SK-N-SH (cell line): ENCODE data around the gene TPD52L1. TPM values are rescaled to one million over a fixed set of nuclear protein-coding genes. Genes with fewer than 3 reads are reported as not detected.

Experiments
- CTCF ChIA-PET: fragments of 300-600, 350-600 bp; formaldehyde crosslinking; extraction: SDS; loops from one replicate; lab custom pipeline; 2021; lab: Yijun Ruan, JAX
- POLR2A ChIA-PET: fragments of 350-600 bp; sonication (Branson Sonifier 250); formaldehyde crosslinking; extraction: SDS; loops from one replicate; lab custom pipeline; 2020; ENCODE audit warnings: antibody characterized with exemption, inconsistent platforms; lab: Yijun Ruan, JAX
- DNase-seq: peaks from one replicate; pipeline ENCODE4 v3.0.0; 2012
- H2AFZ ChIP-seq: fragments of 200-600 bp; sonication (generic); 2 replicates; pipeline ENCODE4 v1.8.1; 2016; ENCODE audit warnings: antibody characterized with exemption, mild to moderate bottlenecking, low read depth
- H3F3A ChIP-seq: fragments of 200-600 bp; sonication (generic); replicated peaks from 2 replicates; pipeline ENCODE3; 2016; ENCODE audit warnings: antibody characterized with exemption, mild to moderate bottlenecking; ENCODE audit not compliant: insufficient read depth
- H3K27ac ChIP-seq, 2 experiments: fragments of 200-500 bp in 1 of 2; fragments of 200-600 bp in 1 of 2; sonication (Bioruptor generic) in 1 of 2; sonication (generic), shearing (Covaris generic) in 1 of 2; 2 replicates each; pipeline versions ENCODE4 v1.5.1 to v1.6.1; 2014 to 2016; ENCODE audit warnings: low read depth in 2 of 2, inconsistent platforms in 1 of 2, low read length in 1 of 2, mild to moderate bottlenecking in 1 of 2, mixed read lengths in 1 of 2
- H3K27me3 ChIP-seq: fragments of 200-600 bp; sonication (generic), shearing (Covaris generic); 2 replicates; pipeline ENCODE4 v1.6.1; 2016; ENCODE audit warnings: mixed run types; ENCODE audit not compliant: insufficient read depth
- H3K36me3 ChIP-seq, 2 experiments: fragments of 200-500 bp in 1 of 2; fragments of 200-600 bp in 1 of 2; sonication (Bioruptor generic) in 1 of 2; sonication (generic) in 1 of 2; replicated peaks in 1 of 2; 2 replicates each; pipeline versions ENCODE3 to v1.5.1; 2014 to 2016; ENCODE audit warnings: low read length in 1 of 2, mild to moderate bottlenecking in 1 of 2; ENCODE audit not compliant: insufficient read depth in 2 of 2, control insufficient read depth in 1 of 2
- H3K4me1 ChIP-seq, 2 experiments: fragments of 200-500 bp in 1 of 2; fragments of 200-600 bp in 1 of 2; sonication (Bioruptor generic) in 1 of 2; sonication (generic), shearing (Covaris generic) in 1 of 2; 2 replicates each; pipeline versions ENCODE4 v1.5.1 to v1.6.1; 2014 to 2016; ENCODE audit warnings: low read depth in 1 of 2, low read length in 1 of 2, mixed run types in 1 of 2; ENCODE audit not compliant: insufficient read depth in 2 of 2, control insufficient read depth in 1 of 2
- H3K4me2 ChIP-seq: fragments of 200-600 bp; sonication (generic), shearing (Covaris generic); 2 replicates; pipeline ENCODE4 v1.6.1; 2017; ENCODE audit warnings: mixed run types
- H3K4me3 ChIP-seq, 2 experiments: fragments of 200-500 bp in 1 of 2; fragments of 200-600 bp in 1 of 2; sonication (Bioruptor generic) in 1 of 2; sonication (generic), shearing (Covaris generic) in 1 of 2; 2 replicates each; pipeline versions ENCODE4 v1.5.1 to v1.8.1; 2014 to 2016; ENCODE audit warnings: low read depth in 2 of 2, inconsistent platforms in 1 of 2, low read length in 1 of 2, mild to moderate bottlenecking in 1 of 2, mixed read lengths in 1 of 2, moderate library complexity in 1 of 2
- H3K79me2 ChIP-seq: fragments of 200-600 bp; sonication (generic); 2 replicates; pipeline ENCODE4 v1.8.1; 2017; ENCODE audit warnings: mild to moderate bottlenecking; ENCODE audit not compliant: insufficient read depth
- H3K9ac ChIP-seq: fragments of 200-600 bp; sonication (generic); 2 replicates; pipeline ENCODE4 v1.6.1; 2017; ENCODE audit warnings: mixed run types
- H3K9me2 ChIP-seq: fragments of 200-600 bp; sonication (generic); 2 replicates; pipeline ENCODE4 v1.6.1; 2017; ENCODE audit warnings: mixed run types
- H3K9me3 ChIP-seq: fragments of 200-600 bp; sonication (generic); 2 replicates; pipeline ENCODE4 v1.6.1; 2017; ENCODE audit warnings: mixed run types, mild to moderate bottlenecking, moderate library complexity
- H4K20me1 ChIP-seq: fragments of 200-600 bp; sonication (generic); 2 replicates; pipeline ENCODE4 v1.6.1; 2017; ENCODE audit warnings: mild to moderate bottlenecking, mixed run types; ENCODE audit not compliant: insufficient read depth
- ELF1 ChIP-seq: IDR thresholded peaks from 2 replicates; pipeline ENCODE4 v1.4.0; 2012
- EP300 ChIP-seq, 2 experiments: IDR thresholded peaks; 2 replicates each; pipeline versions ENCODE4 v1.4.0 to v1.6.1; 2012; ENCODE audit warnings: borderline replicate concordance in 1 of 2, low read depth in 1 of 2, low read length in 1 of 2
- FOXM1 ChIP-seq: IDR thresholded peaks from 2 replicates; pipeline ENCODE4 v1.4.0; 2012; ENCODE audit warnings: low read depth, mild to moderate bottlenecking
- GABPA ChIP-seq: IDR thresholded peaks from 2 replicates; pipeline ENCODE4 v1.4.0; 2012; ENCODE audit warnings: low read depth, mild to moderate bottlenecking
- JUND ChIP-seq: IDR thresholded peaks from 2 replicates; pipeline ENCODE4 v1.4.0; 2012
- MEF2A ChIP-seq: IDR thresholded peaks from 2 replicates; pipeline ENCODE4 v1.4.0; 2012; ENCODE audit warnings: low read depth, borderline replicate concordance
- RAD21 ChIP-seq: IDR thresholded peaks from 2 replicates; pipeline ENCODE4 v1.6.1; 2012; ENCODE audit warnings: mild to moderate bottlenecking, low read length
- RFX5 ChIP-seq: IDR thresholded peaks from 2 replicates; pipeline ENCODE4 v1.6.1; 2012; ENCODE audit warnings: mild to moderate bottlenecking, improper control_type of control experiment, low read length
- RXRA ChIP-seq: IDR thresholded peaks from 2 replicates; pipeline ENCODE4 v1.4.0; 2012; ENCODE audit warnings: low read depth, mild to moderate bottlenecking, borderline replicate concordance
- SIN3A ChIP-seq: IDR thresholded peaks from 2 replicates; pipeline ENCODE4 v1.6.1; 2012; ENCODE audit warnings: low read depth, mild to moderate bottlenecking, low read length, moderate library complexity, borderline replicate concordance
- TEAD4 ChIP-seq: IDR thresholded peaks from 2 replicates; pipeline ENCODE4 v1.4.0; 2012; ENCODE audit warnings: mild to moderate bottlenecking, borderline replicate concordance; ENCODE audit not compliant: insufficient read depth
- YY1 ChIP-seq: IDR thresholded peaks from 2 replicates; pipeline ENCODE4 v1.4.0; 2012; ENCODE audit warnings: low read depth, mild to moderate bottlenecking
- ZBTB33 ChIP-seq: IDR thresholded peaks from 2 replicates; pipeline ENCODE4 v1.4.0; 2012; ENCODE audit warnings: low read depth, borderline replicate concordance
- WGBS: methylation state at CpG from one replicate; pipeline ENCODE4 v1.1.6; 2017; ENCODE audit warnings: low lambda C conversion rate; 5-methylcytosine and 5-hydroxymethylcytosine counted together
- polyA plus RNA-seq, 3 experiments: library from polyadenylated mRNA; depleted of rRNA; stranded (reverse); fragments of >200 nt; gene quantifications; 2 replicates each; pipeline ENCODE4 v1.2.3, GENCODE V29; 2012
- TF ChIP-seq, protein P1 (sequence below): fragments of 200-600 bp; sonication (generic); IDR thresholded peaks from 2 replicates; pipeline ENCODE4 v1.6.1; 2017; ENCODE audit warnings: antibody characterized with exemption, mild to moderate bottlenecking, moderate library complexity
- TF ChIP-seq, protein P2 (sequence below): IDR thresholded peaks from 2 replicates; pipeline ENCODE4; 2012
- TF ChIP-seq, protein P3 (sequence below): IDR thresholded peaks from 2 replicates; pipeline ENCODE4 v1.6.1; 2012; ENCODE audit warnings: mild to moderate bottlenecking, low read depth, low read length, moderate library complexity
- TF ChIP-seq, protein P4 (sequence below): fragments of 150-350 bp; IDR thresholded peaks from 2 replicates; pipeline ENCODE4 v1.6.1; 2017; ENCODE audit warnings: antibody characterized with exemption, low read length, low read depth, borderline replicate concordance
- TF ChIP-seq, protein P5 (sequence below): IDR thresholded peaks from 2 replicates; pipeline ENCODE4 v1.4.0; 2012; ENCODE audit warnings: low read depth

The TPD52L1 gene
- polyA plus RNA-seq, 1 of the 3 experiments (the other 2 are of a cell fraction) = 0.13 TPM

DNA sequence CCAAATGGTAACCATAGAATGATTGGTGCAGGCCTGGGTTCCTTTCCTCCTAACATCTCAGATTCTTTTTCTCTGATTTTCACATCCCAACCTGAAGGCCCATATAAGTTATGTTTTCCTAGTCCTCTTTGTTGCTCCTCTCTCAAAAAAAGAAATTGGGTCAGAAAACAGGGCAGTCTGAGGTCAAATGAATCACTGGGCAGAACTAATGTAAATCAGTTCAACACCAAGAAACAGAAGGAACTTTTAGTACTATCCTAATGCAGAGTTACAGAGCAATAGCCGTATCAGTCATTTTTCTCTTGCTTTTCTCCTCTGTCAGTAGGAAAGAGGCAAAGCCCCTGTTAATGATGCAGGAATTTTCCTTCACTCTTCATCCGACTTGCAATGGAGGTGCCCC, 11.0 kb upstream of the TPD52L1 start:
- H3K4me3 ChIP-seq = no peak overlapping the region
- POLR2A ChIA-PET = no interaction called here
- WGBS = 17% methylated on average over 2 of the region's 2 CpGs
- no peak for DNase-seq
- H3K36me3 ChIP-seq = no peaks in the 10 kb centered on the region
- no peak overlapping the region for H3K4me2 ChIP-seq
- no peak overlapping the region for H2AFZ ChIP-seq
- H3K9me3 ChIP-seq = no peaks in the 10 kb centered on the region
- H3K9me2 ChIP-seq = no peaks in the 10 kb centered on the region
- no peaks in the 10 kb centered on the region for H4K20me1 ChIP-seq
- H3K4me1 ChIP-seq = no peaks in the 10 kb centered on the region
- TF ChIP-seq FOXM1 = no peak
- TF ChIP-seq RFX5 = no peak
- TF ChIP-seq, protein P1, sequence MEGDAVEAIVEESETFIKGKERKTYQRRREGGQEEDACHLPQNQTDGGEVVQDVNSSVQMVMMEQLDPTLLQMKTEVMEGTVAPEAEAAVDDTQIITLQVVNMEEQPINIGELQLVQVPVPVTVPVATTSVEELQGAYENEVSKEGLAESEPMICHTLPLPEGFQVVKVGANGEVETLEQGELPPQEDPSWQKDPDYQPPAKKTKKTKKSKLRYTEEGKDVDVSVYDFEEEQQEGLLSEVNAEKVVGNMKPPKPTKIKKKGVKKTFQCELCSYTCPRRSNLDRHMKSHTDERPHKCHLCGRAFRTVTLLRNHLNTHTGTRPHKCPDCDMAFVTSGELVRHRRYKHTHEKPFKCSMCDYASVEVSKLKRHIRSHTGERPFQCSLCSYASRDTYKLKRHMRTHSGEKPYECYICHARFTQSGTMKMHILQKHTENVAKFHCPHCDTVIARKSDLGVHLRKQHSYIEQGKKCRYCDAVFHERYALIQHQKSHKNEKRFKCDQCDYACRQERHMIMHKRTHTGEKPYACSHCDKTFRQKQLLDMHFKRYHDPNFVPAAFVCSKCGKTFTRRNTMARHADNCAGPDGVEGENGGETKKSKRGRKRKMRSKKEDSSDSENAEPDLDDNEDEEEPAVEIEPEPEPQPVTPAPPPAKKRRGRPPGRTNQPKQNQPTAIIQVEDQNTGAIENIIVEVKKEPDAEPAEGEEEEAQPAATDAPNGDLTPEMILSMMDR = no peak
- TF ChIP-seq, protein P2, sequence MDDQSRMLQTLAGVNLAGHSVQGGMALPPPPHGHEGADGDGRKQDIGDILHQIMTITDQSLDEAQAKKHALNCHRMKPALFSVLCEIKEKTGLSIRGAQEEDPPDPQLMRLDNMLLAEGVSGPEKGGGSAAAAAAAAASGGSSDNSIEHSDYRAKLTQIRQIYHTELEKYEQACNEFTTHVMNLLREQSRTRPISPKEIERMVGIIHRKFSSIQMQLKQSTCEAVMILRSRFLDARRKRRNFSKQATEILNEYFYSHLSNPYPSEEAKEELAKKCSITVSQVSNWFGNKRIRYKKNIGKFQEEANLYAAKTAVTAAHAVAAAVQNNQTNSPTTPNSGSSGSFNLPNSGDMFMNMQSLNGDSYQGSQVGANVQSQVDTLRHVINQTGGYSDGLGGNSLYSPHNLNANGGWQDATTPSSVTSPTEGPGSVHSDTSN = no peak
- TF ChIP-seq, protein P3, sequence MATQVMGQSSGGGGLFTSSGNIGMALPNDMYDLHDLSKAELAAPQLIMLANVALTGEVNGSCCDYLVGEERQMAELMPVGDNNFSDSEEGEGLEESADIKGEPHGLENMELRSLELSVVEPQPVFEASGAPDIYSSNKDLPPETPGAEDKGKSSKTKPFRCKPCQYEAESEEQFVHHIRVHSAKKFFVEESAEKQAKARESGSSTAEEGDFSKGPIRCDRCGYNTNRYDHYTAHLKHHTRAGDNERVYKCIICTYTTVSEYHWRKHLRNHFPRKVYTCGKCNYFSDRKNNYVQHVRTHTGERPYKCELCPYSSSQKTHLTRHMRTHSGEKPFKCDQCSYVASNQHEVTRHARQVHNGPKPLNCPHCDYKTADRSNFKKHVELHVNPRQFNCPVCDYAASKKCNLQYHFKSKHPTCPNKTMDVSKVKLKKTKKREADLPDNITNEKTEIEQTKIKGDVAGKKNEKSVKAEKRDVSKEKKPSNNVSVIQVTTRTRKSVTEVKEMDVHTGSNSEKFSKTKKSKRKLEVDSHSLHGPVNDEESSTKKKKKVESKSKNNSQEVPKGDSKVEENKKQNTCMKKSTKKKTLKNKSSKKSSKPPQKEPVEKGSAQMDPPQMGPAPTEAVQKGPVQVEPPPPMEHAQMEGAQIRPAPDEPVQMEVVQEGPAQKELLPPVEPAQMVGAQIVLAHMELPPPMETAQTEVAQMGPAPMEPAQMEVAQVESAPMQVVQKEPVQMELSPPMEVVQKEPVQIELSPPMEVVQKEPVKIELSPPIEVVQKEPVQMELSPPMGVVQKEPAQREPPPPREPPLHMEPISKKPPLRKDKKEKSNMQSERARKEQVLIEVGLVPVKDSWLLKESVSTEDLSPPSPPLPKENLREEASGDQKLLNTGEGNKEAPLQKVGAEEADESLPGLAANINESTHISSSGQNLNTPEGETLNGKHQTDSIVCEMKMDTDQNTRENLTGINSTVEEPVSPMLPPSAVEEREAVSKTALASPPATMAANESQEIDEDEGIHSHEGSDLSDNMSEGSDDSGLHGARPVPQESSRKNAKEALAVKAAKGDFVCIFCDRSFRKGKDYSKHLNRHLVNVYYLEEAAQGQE = no peak
- TF ChIP-seq EP300 (IDR thresholded peaks at IDR 0.05; ENCODE audit: borderline replicate concordance in 1 of 2, low read depth in 1 of 2, low read length in 1 of 2) = no peak
- TF ChIP-seq, protein P4, sequence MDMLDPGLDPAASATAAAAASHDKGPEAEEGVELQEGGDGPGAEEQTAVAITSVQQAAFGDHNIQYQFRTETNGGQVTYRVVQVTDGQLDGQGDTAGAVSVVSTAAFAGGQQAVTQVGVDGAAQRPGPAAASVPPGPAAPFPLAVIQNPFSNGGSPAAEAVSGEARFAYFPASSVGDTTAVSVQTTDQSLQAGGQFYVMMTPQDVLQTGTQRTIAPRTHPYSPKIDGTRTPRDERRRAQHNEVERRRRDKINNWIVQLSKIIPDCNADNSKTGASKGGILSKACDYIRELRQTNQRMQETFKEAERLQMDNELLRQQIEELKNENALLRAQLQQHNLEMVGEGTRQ = no peak
- no peak for TF ChIP-seq ELF1
- TF ChIP-seq MEF2A = no peak
- no peak for TF ChIP-seq SIN3A
- TF ChIP-seq TEAD4 = no peak
- TF ChIP-seq YY1 = no peak
- TF ChIP-seq RAD21 = no peak
- no peak for TF ChIP-seq RXRA
- TF ChIP-seq, protein P5, sequence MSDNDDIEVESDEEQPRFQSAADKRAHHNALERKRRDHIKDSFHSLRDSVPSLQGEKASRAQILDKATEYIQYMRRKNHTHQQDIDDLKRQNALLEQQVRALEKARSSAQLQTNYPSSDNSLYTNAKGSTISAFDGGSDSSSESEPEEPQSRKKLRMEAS = no peak
- TF ChIP-seq JUND = no peak
- TF ChIP-seq ZBTB33 = no peak
- no peak for TF ChIP-seq GABPA
- TF ChIP-seq, all 33 proteins: peak for 0
- Histone ChIP-seq H3K9ac (no peak overlapping the region), H3F3A (no peaks in the 10 kb centered on the region), H3K27me3 (peaks cover 37% of the 10 kb centered on the region; the same call in 1 of the 2 replicates), H3K79me2 (no peaks in the 10 kb centered on the region), H3K27ac (no peak overlapping the region)
- CTCF ChIA-PET = interaction anchor here (2.2 kb wide), 1 partner anchor 11 kb away, joined by 10 read pairs; the partner anchor contains the start of gene TPD52L1
